GM12874 (cell line): ENCODE data around the gene SEC24C.

ENCODE experiments used
- TF ChIP-seq, protein P1 (sequence below): IDR thresholded peaks from 2 replicates; pipeline ENCODE4 v1.5.1; 2011; ENCODE audit warnings: low read depth, mild to moderate bottlenecking, control low read depth, low read length, moderate library complexity; ENCODE audit not compliant: insufficient read depth

SEC24C gene

DNA sequence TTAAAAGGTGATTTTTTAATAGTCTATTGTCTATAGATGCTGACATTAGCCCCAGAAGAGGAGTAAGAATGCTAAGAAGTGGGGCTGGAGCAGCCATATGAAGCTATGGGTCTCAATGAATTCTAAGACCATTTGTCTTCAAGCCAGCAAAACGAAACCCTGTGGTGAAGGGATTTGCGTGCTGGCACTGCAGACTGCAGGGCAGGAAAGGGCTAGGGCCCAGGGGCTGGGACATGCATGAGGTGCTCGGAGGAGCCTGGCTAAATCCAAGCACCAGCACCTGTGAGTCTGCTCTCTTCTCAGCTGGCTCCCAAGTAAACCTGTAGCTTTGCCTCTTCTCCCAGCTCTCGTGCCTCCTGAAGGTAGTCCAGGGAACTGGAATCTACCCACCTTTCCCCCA, 68.5 kb downstream of the SEC24C start:
- TF ChIP-seq, protein P1, sequence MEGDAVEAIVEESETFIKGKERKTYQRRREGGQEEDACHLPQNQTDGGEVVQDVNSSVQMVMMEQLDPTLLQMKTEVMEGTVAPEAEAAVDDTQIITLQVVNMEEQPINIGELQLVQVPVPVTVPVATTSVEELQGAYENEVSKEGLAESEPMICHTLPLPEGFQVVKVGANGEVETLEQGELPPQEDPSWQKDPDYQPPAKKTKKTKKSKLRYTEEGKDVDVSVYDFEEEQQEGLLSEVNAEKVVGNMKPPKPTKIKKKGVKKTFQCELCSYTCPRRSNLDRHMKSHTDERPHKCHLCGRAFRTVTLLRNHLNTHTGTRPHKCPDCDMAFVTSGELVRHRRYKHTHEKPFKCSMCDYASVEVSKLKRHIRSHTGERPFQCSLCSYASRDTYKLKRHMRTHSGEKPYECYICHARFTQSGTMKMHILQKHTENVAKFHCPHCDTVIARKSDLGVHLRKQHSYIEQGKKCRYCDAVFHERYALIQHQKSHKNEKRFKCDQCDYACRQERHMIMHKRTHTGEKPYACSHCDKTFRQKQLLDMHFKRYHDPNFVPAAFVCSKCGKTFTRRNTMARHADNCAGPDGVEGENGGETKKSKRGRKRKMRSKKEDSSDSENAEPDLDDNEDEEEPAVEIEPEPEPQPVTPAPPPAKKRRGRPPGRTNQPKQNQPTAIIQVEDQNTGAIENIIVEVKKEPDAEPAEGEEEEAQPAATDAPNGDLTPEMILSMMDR, result no peak

DNA sequence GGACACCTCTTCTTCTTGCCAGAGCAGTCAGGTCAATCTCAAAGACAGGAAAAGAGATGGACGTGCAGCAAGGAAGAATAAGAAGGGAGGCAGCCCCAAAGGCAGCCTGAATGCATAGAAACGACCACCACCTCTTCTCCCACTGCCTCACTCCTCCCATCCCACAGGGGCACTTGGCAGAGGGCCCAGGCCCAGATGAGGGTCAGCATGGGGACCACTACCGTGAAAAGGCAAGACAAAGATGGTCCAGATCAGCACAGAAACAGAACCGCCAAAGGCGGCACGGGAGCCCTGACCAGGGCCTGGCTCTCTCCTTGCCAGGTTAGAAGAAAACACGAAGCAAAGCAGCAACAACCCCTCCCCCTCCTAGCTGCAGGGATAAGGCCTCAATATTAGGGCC, 69.2 kb downstream of the SEC24C start:
- TF ChIP-seq, protein P1, result no peak

DNA sequence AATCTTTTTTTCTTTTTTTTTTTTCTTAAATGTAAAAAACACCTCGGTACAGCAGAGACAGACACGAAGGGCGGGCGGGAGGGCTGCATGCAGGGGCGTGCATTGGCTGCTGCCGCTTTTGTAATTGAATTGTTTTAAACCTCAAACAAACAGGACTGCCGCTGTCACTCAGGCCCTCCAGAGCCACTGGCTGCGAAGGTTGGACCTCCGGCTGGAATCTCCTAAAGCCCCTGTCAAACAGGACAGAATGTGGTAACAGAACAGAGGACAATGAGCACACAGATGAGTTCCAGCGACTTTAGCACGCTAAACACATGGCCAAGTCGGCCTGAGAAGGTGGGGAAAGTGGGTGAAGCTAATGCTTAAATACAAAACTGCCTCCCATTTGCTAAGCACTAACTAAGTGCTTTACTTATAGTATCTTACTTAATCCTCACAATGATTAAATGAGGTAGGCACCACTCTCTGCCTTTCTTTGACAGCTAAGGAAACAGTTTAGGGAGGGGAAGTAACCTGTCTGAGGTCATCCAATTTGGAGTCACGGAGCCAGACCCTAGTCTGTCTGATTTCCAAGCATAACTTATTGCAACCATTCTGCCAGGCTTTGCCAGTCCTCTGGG, 70.2 kb downstream of the SEC24C start:
- TF ChIP-seq, protein P1, result no peak

DNA sequence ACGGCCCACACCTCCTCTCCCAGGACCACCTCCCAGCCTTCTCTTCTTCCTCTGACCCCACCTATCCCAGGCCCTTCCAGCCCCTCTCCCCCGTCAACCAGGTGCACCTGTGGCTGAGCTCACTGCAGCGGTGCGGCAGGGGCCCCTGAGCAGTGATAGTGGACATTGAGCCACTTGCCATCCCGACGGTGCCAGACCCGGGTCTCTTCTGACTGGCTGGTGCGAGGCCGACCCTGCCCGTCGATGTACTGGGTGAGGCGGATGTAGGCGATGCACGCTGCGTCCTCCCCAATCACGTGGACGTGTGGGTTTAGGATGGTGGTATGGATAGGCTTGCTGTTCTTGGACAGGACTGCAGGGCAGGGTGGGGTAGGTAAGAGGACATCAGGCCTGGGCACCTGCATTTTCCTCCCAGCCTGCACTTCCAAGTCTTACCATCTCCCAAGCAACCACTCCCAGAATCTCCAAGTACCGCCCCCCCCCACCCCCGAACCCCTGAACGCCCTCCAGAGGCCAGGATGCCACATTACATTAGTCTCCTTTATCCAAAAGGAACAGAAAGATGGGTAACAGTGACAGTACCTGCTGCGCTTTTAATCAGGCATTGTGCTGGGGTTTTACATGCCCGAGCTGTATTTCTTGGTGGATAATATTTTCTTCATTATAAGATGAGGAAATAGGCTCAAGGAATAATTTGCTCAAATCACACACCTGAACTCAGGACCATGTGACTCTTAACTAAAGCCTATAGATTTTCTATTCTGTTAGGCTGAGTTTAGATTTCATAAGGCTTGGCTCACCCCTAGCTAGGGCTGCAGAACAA, 70.9 kb downstream of the SEC24C start:
- TF ChIP-seq, protein P1, result 0 out of 2 replicates have a peak, but pooled peaks have one; percentile 29

DNA sequence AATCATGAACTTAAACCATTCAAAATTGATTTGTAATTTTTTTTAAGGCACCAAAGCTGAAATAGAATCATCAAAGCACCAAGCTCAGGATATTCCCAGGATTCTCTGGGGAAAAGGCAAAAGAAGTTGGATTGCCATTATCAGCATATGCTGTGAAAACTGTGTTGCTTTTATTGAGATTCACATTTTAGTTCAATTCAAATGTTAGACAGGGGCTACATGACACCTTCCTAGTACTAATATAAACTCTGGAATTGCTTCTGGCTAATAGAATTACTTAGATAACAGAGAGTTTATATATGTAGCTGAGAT, 71.5 kb downstream of the SEC24C start:
- TF ChIP-seq, protein P1, result no peak

DNA sequence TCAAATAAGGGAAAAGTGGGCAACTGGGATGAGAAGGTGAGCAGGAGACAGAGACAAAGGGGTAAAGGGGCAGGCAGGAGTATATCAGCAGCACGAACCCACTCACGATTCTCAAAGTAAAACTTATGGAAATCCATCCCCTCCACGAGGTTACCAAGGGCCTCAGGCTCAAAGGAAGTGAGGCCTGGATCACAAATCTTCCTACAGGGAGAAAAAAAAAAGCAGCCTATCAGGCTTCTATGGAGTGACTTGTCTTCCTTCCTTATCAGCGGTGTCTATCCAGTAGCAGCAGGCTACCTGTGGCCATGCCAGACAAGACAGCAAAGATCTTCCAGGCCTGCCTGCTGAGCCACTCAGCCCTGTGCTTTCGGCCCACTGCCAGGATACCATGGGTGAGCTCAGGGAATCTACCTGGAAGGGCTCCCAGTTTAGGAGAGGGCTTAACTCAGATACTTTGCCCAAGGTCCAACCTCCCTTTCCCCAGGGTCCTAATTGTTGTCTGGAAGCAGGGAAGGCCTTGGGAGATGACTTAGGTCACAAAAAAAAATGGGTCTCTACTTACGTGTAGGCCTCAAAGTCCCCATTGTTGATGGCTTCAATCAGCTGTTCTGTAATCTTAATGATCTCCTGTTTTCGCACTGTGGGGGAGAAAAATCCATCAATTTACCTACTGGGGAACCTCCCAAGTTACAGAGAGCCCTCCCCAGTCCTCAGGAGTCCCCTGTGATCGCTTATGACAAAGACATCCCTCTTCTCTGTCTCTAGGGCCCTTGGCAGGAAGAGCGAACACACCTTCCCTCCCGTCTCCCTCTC, 73.0 kb downstream of the SEC24C start:
- TF ChIP-seq, protein P1, result no peak

DNA sequence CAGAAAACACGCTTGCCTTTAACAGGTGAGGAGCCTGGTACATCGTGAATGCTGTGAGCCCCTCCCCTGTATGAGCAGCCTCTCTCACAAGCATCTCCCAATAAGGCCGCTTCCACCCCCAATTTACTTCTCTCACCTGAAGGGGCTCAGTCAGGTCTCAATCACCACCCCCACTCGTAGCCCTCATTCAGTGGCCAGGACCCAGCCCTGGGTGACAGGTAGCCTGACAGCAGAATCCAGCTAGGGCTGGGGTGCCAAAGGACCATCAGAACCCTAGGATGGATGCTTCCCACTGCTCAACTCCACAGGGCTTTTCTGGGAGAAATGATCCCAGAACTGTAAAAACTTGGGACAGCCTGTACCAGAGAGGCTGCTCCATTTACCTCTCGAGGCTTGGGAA, 73.7 kb downstream of the SEC24C start:
- TF ChIP-seq, protein P1, result no peak
